Transverse colon (tissue), 4 donors: Measurements from ENCODE around the gene HMX1. TPM values are rescaled to one million over a fixed set of nuclear protein-coding genes. Genes with fewer than 3 reads are reported as not detected.

Source experiments
- DNase-seq: peaks from one replicate; pipeline ENCODE4 v3.0.0-alpha.2; 2019
- H3K27ac ChIP-seq, 4 donors: fragments of 200-600 bp; sonication (generic); 2 replicates each; pipeline ENCODE4 v1.5.1; 2016 to 2018; ENCODE audit warnings: inconsistent platforms in 4 of 4
- H3K27me3 ChIP-seq: fragments of 200-600 bp; sonication (generic); 2 replicates; pipeline ENCODE4 v1.5.1; 2017; ENCODE audit warnings: inconsistent platforms
- H3K36me3 ChIP-seq, 4 donors: fragments of 200-600 bp; sonication (generic); 2 replicates each; pipeline ENCODE4 v1.5.1; 2017 to 2019; ENCODE audit warnings: inconsistent platforms in 4 of 4
- H3K4me1 ChIP-seq, 4 donors: fragments of 200-600 bp; sonication (generic); 2 replicates each; pipeline ENCODE4 v1.5.1; 2017 to 2020; ENCODE audit warnings: inconsistent platforms in 4 of 4
- H3K4me3 ChIP-seq, 4 donors: fragments of 200-600 bp; sonication (generic); 1 replicate in 1 of 4; 2 replicates in 3 of 4; pipeline versions ENCODE4 v1.5.1 to v1.6.1; 2017 to 2019; ENCODE audit warnings: inconsistent platforms in 4 of 4
- H3K9me3 ChIP-seq, 2 donors: fragments of 200-600 bp; sonication (generic); 2 replicates each; pipeline ENCODE4 v1.5.1; 2017 to 2019; ENCODE audit warnings: inconsistent platforms in 2 of 2
- CTCF ChIP-seq, 5 experiments: fragments of 200-600 bp in 3 of 5; fragments of 450-650 bp in 2 of 5; sonication (generic) in 3 of 5; IDR thresholded peaks; 1 replicate in 2 of 5; 2 replicates in 3 of 5; pipeline ENCODE4 v1.5.1; 2016 to 2017; ENCODE audit warnings: antibody characterized with exemption in 5 of 5, inconsistent platforms in 3 of 5, mild to moderate bottlenecking in 2 of 5, moderate library complexity in 1 of 5
- EP300 ChIP-seq: sonication (generic); formaldehyde crosslinking; IDR thresholded peaks from one replicate; pipeline ENCODE4 v1.6.1; 2017; ENCODE audit warnings: antibody characterized with exemption, low read depth
- POLR2A ChIP-seq: fragments of 450-650 bp; IDR thresholded peaks from one replicate; pipeline ENCODE4 v1.6.1; 2016; ENCODE audit warnings: antibody characterized with exemption, mild to moderate bottlenecking, moderate library complexity
- POLR2AphosphoS5 ChIP-seq, 3 donors: sonication (generic); formaldehyde crosslinking; IDR thresholded peaks; one replicate each; pipeline ENCODE4 v1.6.1; 2016; ENCODE audit warnings: antibody characterized with exemption in 3 of 3
- WGBS, 2 donors: methylation state at CpG; one replicate each; pipeline ENCODE4 v1.1.5; 2018; ENCODE audit warnings: low coverage in 1 of 2; 5-methylcytosine and 5-hydroxymethylcytosine counted together
- in situ Hi-C, 4 donors: fragments of 200-750 bp; cut with MboI; loops; one replicate each; pipeline versions ENCODE4 v1.15.0 to v1.15.1; 2017; ENCODE audit warnings: low sequenced_read_pairs in 3 of 4, low pct_ligation_motif_present in 1 of 4, low pct_unique_long_range_greater_than_20kb in 1 of 4
- intact Hi-C: fragments of 100-400 bp; cut with DNase I; formaldehyde crosslinking; loops from one replicate; pipeline ENCODE4 v1.15.1; 2023; ENCODE audit warnings: low total_unique reads
- total RNA-seq, 4 donors: library from RNA; depleted of rRNA; stranded (reverse); fragments of >200 nt; gene quantifications; one replicate each; pipeline ENCODE4 v1.1.0, GENCODE V29; 2016

HMX1 gene
- total RNA-seq, 4 donors from 2014 or later = not detected

- H3K4me3 ChIP-seq = no peak overlapping the region
- no peaks in the 10 kb centered on the region for H3K36me3 ChIP-seq
- H3K27ac ChIP-seq = no peak overlapping the region
- H3K9me3 ChIP-seq = no peaks in the 10 kb centered on the region
- peaks cover 13% of the 10 kb centered on the region for H3K27me3 ChIP-seq
- no peaks in the 10 kb centered on the region for H3K4me1 ChIP-seq
- intact Hi-C loops = no loop called here
- WGBS, 2 donors = 77% methylated on average over 10 of the region's 10 CpGs; no CpG with 5 or more reads in 1 of the 2 donors
- in situ Hi-C loops = no loop called here
- TF ChIP-seq CTCF (IDR thresholded peaks at IDR 0.05) (no peak), EP300 (no peak), POLR2A (no peak), POLR2AphosphoS5 (IDR thresholded peaks at IDR 0.05) (no peak)
- DNase-seq = peak; percentile 2
These were observed 31.4 kb downstream of the HMX1 start for GRCh38 chr4:8840006-8840793.

GRCh38 chr4:8838961-8839431, 32.6 kb downstream of the HMX1 start:
- Histone ChIP-seq H3K4me1 (no peaks in the 10 kb centered on the region), H3K27ac (no peak overlapping the region), H3K27me3 (peaks cover 9% of the 10 kb centered on the region), H3K36me3 (no peaks in the 10 kb centered on the region), H3K4me3 (no peak overlapping the region), H3K9me3 (no peaks in the 10 kb centered on the region)
- 79% methylated on average over 21 of the region's 22 CpGs; no CpG with 5 or more reads in 1 of the 2 donors for WGBS, 2 donors
- intact Hi-C loops = no loop called here
- peak; percentile 5 for DNase-seq
- TF ChIP-seq EP300 = no peak
- in situ Hi-C loops = no loop called here

GRCh38 chr4:8838296-8838960, 33.2 kb downstream of the HMX1 start:
- no peak overlapping the region for H3K27ac ChIP-seq
- no peaks in the 10 kb centered on the region for H3K4me1 ChIP-seq
- 75 to 100% methylated on average over 1 to 8 of the region's 12 CpGs for WGBS, 2 donors
- no peak for DNase-seq
- no peak for TF ChIP-seq EP300
- no peak for TF ChIP-seq POLR2A
- no peak for TF ChIP-seq POLR2AphosphoS5 (IDR thresholded peaks at IDR 0.05)
- no peak for TF ChIP-seq CTCF (IDR thresholded peaks at IDR 0.05)
- no peaks in the 10 kb centered on the region for H3K9me3 ChIP-seq
- intact Hi-C loops (no loop called here), in situ Hi-C loops (no loop called here)
- no peaks in the 10 kb centered on the region for H3K36me3 ChIP-seq
- peaks cover 4% of the 10 kb centered on the region for H3K27me3 ChIP-seq
- H3K4me3 ChIP-seq = no peak overlapping the region

- H3K4me3 ChIP-seq = no peak overlapping the region
- H3K27ac ChIP-seq = no peak overlapping the region
- peak; percentile 3 for DNase-seq
- WGBS, 2 donors = 33 to 75% methylated on average over 1 to 19 of the region's 19 CpGs
- H3K36me3 ChIP-seq = no peaks in the 10 kb centered on the region
- in situ Hi-C loops = no loop called here
- H3K4me1 ChIP-seq = no peaks in the 10 kb centered on the region
- intact Hi-C loops = no loop called here
- TF ChIP-seq CTCF (IDR thresholded peaks at IDR 0.05) = no peak
- TF ChIP-seq POLR2A = no peak
- TF ChIP-seq POLR2AphosphoS5 (IDR thresholded peaks at IDR 0.05) = no peak
- TF ChIP-seq EP300 = no peak
- H3K9me3 ChIP-seq = no peaks in the 10 kb centered on the region
- H3K27me3 ChIP-seq = peaks cover 4% of the 10 kb centered on the region
These were observed 34.3 kb downstream of the HMX1 start for GRCh38 chr4:8837181-8837841.
